Large intestine (tissue), 3 donors: ENCODE measurements around the gene CCDC85C. TPM values are rescaled to one million over a fixed set of nuclear protein-coding genes. Genes with fewer than 3 reads are reported as not detected.

Source experiments
- DNase-seq, 2 donors: peaks; one replicate each; pipeline versions ENCODE4 v3.0.0 to v3.0.0-alpha.2; 2013
- H3K27ac ChIP-seq: one replicate; pipeline ENCODE4 v1.5.1; 2013; ENCODE audit warnings: low read length
- H3K27me3 ChIP-seq: 2 replicates; pipeline ENCODE4 v1.6.1; 2013; ENCODE audit warnings: low read length; ENCODE audit not compliant: control insufficient read depth, insufficient read depth
- H3K36me3 ChIP-seq: 2 replicates; pipeline ENCODE4 v1.6.1; 2013; ENCODE audit warnings: low read length; ENCODE audit not compliant: control insufficient read depth, insufficient read depth
- H3K4me1 ChIP-seq: one replicate; pipeline ENCODE4 v1.6.1; 2013; ENCODE audit warnings: low read length; ENCODE audit not compliant: control insufficient read depth, insufficient read depth
- H3K4me3 ChIP-seq: one replicate; pipeline ENCODE4 v1.5.1; 2013; ENCODE audit warnings: low read length
- H3K9me3 ChIP-seq: one replicate; pipeline ENCODE4 v1.6.1; 2013; ENCODE audit warnings: mild to moderate bottlenecking, low read depth, low read length, moderate library complexity; ENCODE audit not compliant: control insufficient read depth
- WGBS: methylation state at CpG from one replicate; pipeline ENCODE4 v1.1.5; 2013; ENCODE audit warnings: low lambda C conversion rate; ENCODE audit not compliant: insufficient coverage; 5-methylcytosine and 5-hydroxymethylcytosine counted together
- polyA plus RNA-seq: library from polyadenylated mRNA; unstranded; fragments of 120-200 nt; gene quantifications from one replicate; pipeline ENCODE4 v1.2.1, GENCODE V29; 2013

Gene CCDC85C
- polyA plus RNA-seq, 1 donor, result 28.5 TPM

DNA sequence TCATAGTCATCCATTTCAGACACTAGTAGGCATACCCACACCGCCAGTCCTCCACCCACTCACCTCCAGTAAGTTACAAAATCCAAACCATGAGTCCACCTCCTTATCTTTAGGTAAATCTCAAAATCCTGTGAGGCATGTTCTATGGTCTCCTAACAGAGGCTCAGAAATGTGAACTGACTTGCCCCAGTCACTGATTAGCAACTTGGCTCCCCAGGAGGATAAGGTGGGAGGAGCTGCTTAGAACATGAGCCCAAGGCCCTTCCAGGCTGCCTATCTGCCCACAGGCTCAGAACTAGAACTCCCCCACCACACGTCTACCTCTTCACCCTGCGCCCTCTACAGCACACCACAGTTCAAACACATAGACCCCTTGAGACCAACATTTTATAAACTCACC is 143.2 kb downstream of the CCDC85C start:
- Histone ChIP-seq H3K9me3 (no peaks in the 10 kb centered on the region), H3K27ac (no peak overlapping the region), H3K4me3 (no peak overlapping the region), H3K27me3 (no peaks in the 10 kb centered on the region), H3K4me1 (peaks cover 7% of the 10 kb centered on the region), H3K36me3 (peaks cover 74% of the 10 kb centered on the region)
- 80% methylated on average over 1 of the region's 3 CpGs for WGBS
- no peak for DNase-seq

DNA sequence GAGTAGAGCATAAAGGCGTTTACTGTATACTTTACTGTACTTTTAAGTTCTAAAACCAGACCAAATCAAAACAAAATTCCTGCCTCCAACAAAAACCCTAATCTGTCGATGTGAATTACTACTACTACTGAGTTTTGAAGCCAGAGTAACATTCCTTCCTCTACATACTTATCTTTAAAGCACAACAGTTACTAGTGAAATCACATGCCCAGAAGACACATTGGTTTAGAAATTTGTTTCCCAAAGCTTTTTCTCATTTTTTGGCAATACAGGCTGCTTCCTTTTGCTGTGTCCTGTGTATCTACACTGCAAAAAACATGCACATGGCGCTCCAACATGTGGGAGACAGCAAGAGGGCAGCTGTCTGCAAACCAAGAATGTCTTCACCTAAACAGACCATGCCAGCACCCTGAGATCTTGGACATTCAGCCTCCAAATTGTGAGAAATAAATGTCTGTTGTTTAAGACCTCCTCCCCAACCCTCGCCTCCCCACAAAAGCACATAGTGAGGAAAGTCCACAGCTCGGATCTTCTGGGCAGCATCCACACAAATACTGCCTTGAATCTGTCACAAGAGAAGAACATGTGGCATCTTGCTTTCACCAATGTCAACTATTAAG is 144.4 kb downstream of the CCDC85C start:
- no peak for DNase-seq
- Histone ChIP-seq H3K9me3 (no peaks in the 10 kb centered on the region), H3K4me3 (no peak overlapping the region), H3K27ac (no peak overlapping the region), H3K36me3 (peaks cover 76% of the 10 kb centered on the region), H3K4me1 (peaks cover 3% of the 10 kb centered on the region), H3K27me3 (no peaks in the 10 kb centered on the region)
- WGBS, result 90% methylated on average over 2 of the region's 5 CpGs

DNA sequence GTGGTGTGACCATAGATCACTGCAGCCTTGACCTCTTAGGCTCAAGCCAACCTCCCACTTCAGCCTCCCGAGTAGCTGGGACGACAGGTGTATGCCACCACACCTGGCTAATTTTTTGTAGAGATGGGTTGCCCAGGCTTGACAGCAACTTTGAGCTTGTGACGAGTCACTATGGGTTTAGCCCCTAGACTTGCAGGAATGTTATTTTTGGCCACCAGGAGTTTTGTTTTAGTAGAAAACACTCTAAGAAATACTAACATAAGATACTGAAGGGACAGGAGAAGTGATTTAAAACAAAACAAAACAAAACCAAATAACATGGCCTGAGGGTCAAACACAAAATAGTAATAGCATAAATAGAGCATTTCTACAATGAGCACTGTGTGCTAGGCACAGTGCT is 149.8 kb downstream of the CCDC85C start:
- no peak for DNase-seq
- H3K27ac ChIP-seq, result no peak overlapping the region
- H3K9me3 ChIP-seq, result no peaks in the 10 kb centered on the region
- no peaks in the 10 kb centered on the region for H3K4me1 ChIP-seq
- no CpG with 5 or more reads among the region's 3 CpGs for WGBS
- peaks cover 67% of the 10 kb centered on the region for H3K36me3 ChIP-seq
- H3K4me3 ChIP-seq, result no peak overlapping the region
- H3K27me3 ChIP-seq, result no peaks in the 10 kb centered on the region

DNA sequence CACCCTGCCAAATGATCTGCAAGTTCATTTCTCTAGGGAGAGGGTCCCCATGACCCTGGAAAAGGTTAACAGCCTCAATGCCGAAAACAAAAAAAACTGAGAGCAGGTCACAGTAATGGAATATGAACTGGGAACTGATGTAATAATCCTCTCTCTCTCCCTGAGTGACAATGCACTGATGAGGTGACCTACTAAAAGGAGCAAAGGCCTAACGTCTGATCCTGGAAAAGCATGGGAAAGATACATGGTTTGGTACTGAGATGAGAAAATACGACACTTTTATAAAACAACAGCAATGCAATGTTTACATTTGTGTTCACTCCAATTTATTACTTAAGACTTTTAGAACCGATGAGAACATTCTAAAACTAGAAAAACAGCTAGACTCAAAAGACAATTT is 151.0 kb downstream of the CCDC85C start:
- Histone ChIP-seq H3K27ac (no peak overlapping the region), H3K27me3 (no peaks in the 10 kb centered on the region), H3K9me3 (no peaks in the 10 kb centered on the region), H3K36me3 (peaks cover 68% of the 10 kb centered on the region), H3K4me1 (no peaks in the 10 kb centered on the region), H3K4me3 (no peak overlapping the region)
- DNase-seq, result no peak
- 88% methylated on average over 3 of the region's 4 CpGs for WGBS

DNA sequence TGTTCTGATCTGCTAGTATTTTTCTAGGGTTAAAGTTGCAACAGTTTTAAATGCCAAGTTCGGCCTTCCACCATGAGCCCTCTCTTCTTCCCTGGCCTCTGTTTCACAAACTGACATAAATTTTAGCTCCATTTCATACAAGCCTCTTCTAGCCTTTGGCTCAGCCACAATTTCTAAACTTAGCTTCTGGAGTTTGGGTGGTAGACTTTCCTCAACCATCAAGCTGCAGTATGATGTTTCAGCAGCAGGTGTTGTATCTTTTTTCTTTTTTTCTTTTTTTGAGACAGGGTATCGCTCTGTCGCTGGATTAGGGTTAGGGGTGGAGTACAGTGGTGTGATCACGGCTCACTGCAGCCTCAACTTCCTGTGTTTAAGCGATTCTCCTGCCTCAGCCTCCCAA is 152.8 kb downstream of the CCDC85C start:
- Histone ChIP-seq H3K9me3 (no peaks in the 10 kb centered on the region), H3K27me3 (no peaks in the 10 kb centered on the region), H3K4me3 (no peak overlapping the region), H3K4me1 (no peaks in the 10 kb centered on the region), H3K27ac (no peak overlapping the region), H3K36me3 (peaks cover 66% of the 10 kb centered on the region)
- no peak for DNase-seq
- no CpG with 5 or more reads among the region's 5 CpGs for WGBS

DNA sequence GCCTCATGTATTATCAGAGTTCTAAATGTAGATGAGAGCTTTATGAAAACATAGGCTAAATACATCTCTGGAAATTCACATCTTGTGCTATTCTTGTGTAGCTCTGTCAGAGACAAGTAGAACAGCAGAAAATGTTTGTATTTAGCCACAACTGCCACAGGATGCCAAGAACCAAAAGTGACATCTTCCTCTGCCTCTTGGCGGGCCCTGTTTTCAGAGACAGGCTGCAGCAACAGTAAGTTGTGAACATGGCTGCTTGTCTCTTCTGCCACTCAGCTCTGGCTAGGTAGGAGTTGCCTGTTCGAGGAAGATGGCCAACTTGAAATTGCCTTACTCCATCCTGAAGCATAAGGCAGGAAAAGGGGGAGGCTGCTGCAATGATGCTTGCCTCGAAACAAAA is 153.7 kb downstream of the CCDC85C start:
- peaks cover 66% of the 10 kb centered on the region for H3K36me3 ChIP-seq
- no CpG with 5 or more reads among the region's 3 CpGs for WGBS

More for the DNA sequence above, 153.7 kb downstream of the CCDC85C start:
- no peaks in the 10 kb centered on the region for H3K9me3 ChIP-seq
- no peak overlapping the region for H3K4me3 ChIP-seq
- H3K27me3 ChIP-seq, result no peaks in the 10 kb centered on the region
- H3K4me1 ChIP-seq, result no peaks in the 10 kb centered on the region
- H3K27ac ChIP-seq, result no peak overlapping the region
- no peak for DNase-seq

Other genes with a start within 250 kb of the CCDC85C start
- gene SETD3, start 123.3 kb downstream of the CCDC85C start, polyA plus RNA-seq, result 56.9 TPM
- 43.3 TPM for gene CCNK, start 122.8 kb downstream of the CCDC85C start, polyA plus RNA-seq
- 0.94 TPM for gene HHIPL1, start 40.9 kb upstream of the CCDC85C start, polyA plus RNA-seq
- 1.5 TPM for gene CYP46A1, start 80.1 kb upstream of the CCDC85C start, polyA plus RNA-seq
- gene EML1, start 189.2 kb upstream of the CCDC85C start, polyA plus RNA-seq, result 22.0 TPM